ENCODE measurements around the gene DNAH17.

The DNAH17 gene

GRCh38 chr17:78573955-78574354, 3.2 kb downstream of the DNAH17 start:
- no peak for DNase-seq

GRCh38 chr17:78572239-78573205, 4.7 kb downstream of the DNAH17 start:
- no peak for DNase-seq

- no peak for DNase-seq
These were observed 5.9 kb downstream of the DNAH17 start for GRCh38 chr17:78571329-78571728.

- no peak for DNase-seq
These were observed 8.6 kb downstream of the DNAH17 start for GRCh38 chr17:78568494-78569115.

GRCh38 chr17:78567991-78568390, 9.2 kb downstream of the DNAH17 start:
- no peak for DNase-seq

GRCh38 chr17:78566947-78567346, 10.2 kb downstream of the DNAH17 start:
- no peak for DNase-seq

- DNase-seq = no peak
These were observed 13.7 kb downstream of the DNAH17 start for GRCh38 chr17:78563189-78564145.

GRCh38 chr17:78562734-78563133, 14.5 kb downstream of the DNAH17 start:
- DNase-seq = no peak

- no peak for DNase-seq
These were observed 16.0 kb downstream of the DNAH17 start for GRCh38 chr17:78561166-78561565.

- DNase-seq = no peak
These were observed 16.5 kb downstream of the DNAH17 start for GRCh38 chr17:78560731-78561130.

- no peak for DNase-seq
These were observed 17.3 kb downstream of the DNAH17 start for GRCh38 chr17:78559749-78560368.

- no peak for DNase-seq
These were observed 18.2 kb downstream of the DNAH17 start for GRCh38 chr17:78558989-78559388.

- DNase-seq = no peak
These were observed 18.9 kb downstream of the DNAH17 start for GRCh38 chr17:78558181-78558850.

GRCh38 chr17:78557598-78558039, 19.6 kb downstream of the DNAH17 start:
- DNase-seq = no peak

- no peak for DNase-seq
These were observed 20.4 kb downstream of the DNAH17 start for GRCh38 chr17:78556812-78557211.

GRCh38 chr17:78555746-78556401, 21.3 kb downstream of the DNAH17 start:
- DNase-seq = no peak

- DNase-seq = no peak
These were observed 26.7 kb downstream of the DNAH17 start for GRCh38 chr17:78550464-78550863.

- DNase-seq = no peak
These were observed 28.5 kb downstream of the DNAH17 start for GRCh38 chr17:78548725-78549124.

- DNase-seq = no peak
These were observed 30.2 kb downstream of the DNAH17 start for GRCh38 chr17:78547035-78547434.

GRCh38 chr17:78546476-78546875, 30.7 kb downstream of the DNAH17 start:
- DNase-seq = no peak

All from eye (tissue), 1 donor.